ENCODE data around the gene S100A8.

The S100A8 gene

DNA sequence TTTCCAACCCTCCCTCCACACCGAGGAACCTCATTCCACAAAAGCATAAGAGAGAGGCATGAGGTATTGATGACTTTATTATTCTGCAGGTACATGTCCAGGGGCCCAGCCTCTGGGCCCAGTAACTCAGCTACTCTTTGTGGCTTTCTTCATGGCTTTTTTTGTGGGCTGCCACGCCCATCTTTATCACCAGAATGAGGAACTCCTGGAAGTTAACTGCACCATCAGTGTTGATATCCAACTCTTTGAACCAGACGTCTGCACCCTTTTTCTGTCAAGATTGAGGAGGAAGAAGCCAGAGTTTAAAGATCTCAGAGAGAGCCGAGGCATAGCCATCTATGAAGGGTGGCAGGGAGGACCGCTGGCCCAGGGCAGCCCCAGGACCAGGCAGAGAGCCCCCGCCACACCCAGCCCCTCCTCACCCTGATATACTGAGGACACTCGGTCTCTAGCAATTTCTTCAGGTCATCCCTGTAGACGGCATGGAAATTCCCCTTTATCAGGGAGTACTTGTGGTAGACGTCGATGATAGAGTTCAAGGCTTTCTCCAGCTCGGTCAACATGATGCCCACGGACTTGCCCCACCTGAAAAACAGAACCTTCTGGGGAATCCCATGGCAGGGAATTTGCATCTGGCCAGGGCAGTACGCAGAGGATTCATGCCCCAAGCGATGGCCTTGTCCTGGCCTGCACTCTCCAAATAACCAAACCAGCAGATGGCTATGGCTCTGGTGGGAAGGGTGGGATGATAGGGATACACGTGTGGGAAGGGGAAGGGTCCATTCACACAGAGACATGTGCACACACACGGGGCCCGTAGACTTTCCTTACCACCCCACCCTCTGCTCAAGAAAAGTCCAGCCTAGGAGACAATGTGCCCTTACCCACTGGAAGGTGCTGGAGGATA is 647 bp downstream of the S100A8 start:
- no peak for DNase-seq

DNA sequence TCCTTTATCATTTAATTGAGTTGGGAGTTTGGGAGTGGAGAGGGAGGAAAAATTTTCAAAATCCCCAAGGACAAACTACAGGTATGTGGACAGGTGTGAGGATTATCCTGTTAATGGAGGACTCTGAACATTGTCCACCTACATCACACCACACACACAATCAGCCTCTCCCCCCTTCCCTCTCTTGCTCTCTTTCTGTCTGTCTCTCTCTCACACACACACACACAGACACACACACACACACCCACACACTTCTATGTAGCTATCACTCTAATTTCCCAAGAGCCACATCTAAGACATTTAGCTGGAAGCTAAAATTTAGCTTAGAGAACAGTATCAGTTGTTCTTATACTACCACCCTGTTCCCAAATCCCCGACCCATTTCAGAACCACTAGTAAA is 1.5 kb downstream of the S100A8 start:
- DNase-seq, result no peak

DNA sequence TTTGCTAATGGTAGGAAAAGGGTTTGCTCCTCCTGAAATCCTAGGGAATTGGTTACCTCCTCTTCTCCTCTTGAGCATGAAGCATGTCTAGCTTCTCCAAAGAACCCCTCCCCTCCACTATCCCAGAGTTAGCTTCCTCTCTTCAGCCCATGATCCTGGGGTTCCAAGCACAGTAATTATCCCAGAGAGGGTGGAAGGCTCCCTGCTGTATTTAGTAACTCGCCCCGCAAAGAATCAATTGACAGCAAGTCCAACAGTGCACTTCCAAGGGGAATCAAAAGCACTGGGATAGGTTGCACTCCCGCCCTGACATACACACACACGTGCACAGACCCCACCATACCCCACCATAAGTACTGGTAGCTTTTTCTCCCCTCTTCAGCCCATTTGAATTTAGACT is 3.1 kb downstream of the S100A8 start:
- DNase-seq, result no peak

DNA sequence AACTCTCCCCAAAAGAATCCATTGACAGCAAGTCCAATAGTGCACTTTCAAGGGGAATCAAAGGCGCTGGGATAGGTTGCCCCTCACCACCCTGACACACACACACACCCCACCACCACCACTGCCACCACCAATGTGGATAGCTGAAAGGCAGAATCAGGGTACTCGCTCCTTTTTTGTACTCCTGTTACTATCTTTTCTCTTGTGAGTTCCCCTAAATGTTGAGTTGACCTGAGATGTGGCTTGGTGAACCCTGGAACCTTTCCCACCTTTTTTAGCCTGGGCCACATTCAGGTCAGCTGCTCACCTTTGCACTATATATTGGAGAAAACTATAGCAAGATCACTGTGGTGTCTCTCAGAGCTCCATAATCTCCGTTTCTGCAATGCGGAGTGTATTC is 3.9 kb downstream of the S100A8 start:
- no peak for DNase-seq

DNA sequence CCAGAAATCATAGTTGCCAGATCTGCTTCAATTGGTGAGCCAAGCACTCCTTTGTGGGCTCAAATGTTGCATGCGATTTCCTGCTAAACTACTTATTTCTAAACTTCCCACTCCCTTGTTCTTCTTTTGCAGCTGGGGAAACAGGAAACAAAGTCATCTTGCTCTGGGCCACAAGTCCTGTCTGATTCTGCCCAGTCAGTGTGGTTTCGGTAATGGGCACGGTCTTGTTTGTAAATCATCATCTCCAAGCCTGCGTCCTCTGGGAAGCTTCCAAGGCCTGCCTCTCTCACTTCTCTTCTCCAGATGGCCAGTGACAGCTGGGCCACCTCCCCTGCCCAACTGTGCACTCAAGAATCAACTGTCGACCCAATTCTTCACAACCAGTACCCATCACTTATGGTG is 4.4 kb downstream of the S100A8 start:
- no peak for DNase-seq

DNA sequence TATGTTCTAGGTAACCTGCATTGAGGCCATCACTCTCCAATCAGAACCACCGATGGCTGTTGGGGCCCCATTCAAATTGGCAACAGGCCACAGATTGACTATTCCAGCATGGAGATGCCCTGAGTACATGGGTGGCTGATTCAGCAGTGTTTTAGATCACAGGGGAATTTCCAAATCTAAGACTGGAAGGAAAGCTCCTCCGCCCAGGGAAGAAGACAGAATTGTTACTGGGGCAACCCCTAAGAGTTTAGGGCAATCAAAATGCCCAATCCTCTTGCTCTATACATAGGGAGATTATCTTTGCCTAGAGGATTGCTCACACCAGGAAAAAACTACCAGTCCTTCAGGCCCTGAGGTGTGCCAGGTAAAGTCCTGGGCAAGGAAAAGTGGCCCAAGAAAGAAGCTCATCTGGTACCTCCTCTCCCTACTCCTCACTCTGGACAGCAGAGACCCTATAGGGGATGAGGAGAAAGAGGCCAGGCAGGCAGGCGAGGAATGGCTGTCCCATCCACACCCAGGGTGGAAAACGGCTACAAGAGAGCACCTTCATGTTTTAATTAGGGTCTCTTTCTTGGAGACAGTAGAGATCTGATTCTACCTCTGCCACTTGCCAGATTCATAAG is 5.8 kb downstream of the S100A8 start:
- DNase-seq, result no peak

DNA sequence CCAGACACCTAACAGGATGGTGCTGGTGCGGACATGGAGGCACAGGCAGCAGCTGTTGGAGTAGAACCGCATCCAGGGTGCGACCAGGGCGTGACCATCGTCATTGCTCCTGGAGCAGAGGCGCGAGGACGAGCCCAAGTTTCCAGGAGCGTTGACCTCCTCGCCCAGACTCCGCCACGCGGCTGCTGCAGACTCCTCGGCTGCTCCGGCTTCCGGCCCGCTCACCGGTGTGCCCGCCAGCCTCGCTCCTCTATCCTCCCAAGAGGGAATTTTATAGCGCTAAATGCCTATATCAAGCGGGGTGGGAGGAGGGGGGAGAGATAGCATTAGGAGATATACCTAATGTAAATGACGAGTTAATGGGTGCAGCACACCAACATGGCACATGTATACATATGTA is 10.2 kb downstream of the S100A8 start:
- DNase-seq, result no peak

DNA sequence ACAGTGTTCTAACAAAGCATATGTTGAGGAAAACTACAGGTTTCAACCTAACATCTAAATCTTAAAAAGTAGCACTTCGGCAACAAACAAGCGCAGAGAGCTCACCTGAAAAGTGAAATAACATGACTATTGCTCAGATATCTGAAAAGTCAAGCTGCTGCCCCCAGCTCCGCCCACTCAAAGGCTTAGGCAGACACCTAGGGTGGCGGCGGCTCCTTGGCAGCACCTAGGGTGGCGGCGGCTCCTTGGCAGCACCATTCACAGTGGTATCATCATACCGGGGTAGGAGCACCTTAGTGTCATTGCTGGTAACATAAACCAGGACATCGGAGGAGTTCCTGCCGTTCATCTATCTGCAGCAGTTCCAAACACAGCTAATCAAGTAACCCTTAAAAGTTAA is 11.3 kb downstream of the S100A8 start:
- no peak for DNase-seq

DNA sequence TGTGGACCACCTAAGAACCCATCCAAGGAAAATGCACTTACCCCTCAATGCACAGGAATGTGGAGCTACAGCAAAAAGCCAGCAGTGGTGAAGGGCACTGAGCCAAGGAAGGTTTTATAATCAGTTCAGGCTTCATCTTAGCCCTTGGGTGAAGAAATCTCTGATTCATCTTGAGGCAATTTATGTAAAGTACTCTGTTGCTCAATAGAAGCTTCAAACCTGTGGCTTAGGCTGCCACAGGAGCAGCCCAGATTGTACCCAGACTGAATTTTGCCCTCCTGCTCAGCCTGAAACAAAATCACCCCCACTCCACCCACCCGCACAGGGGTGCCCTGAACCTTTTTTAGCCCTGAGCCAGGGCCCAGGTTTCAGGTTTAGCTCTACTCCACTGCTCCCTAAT is 15.4 kb downstream of the S100A8 start, which contains the start of gene S100A12:
Gene S100A12, minus strand, starts transcription at position 111 of the 400 bp plus-strand sequence. CDS start 1,029 bp downstream, outside the sequence.
- DNase-seq, result no peak

DNA sequence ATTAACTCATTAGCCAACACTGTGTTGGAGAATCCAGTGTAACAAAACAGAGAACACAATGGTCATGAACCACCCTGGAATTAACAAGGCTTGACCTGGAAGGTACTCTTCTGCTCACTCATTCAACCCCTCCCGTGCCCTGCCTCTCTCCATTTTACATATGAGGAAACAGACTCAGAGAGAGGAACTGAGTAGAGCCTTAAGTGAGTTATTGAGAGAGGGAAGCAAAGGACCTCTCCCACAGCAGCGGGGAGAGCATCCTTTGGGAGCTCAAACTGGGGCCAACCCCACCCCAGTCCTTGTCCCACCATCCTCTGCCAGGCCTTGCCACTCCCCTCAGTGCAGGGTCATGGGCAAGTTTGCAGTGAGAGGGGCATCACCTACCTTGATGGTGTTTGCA is 16.8 kb downstream of the S100A8 start:
- no peak for DNase-seq

DNA sequence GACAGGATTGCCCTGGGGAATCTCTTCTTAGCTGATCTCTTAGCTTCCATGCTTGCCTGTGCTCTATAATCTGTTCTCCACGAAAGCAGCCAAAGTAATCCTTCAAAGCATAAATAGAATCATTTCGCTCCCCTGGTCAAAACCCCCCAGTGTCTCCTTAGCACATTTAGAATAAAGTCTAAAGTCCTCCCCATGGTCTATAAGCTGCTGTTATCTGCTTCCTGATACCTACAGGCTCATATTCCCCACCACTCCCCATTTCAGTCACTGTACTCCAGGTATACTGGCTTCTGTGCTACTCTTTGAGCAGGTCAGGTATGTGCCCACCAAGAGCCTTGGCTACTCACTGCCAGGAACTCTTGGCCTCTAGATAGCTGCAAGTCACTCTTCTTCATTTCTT is 18.3 kb downstream of the S100A8 start:
- DNase-seq, result no peak

DNA sequence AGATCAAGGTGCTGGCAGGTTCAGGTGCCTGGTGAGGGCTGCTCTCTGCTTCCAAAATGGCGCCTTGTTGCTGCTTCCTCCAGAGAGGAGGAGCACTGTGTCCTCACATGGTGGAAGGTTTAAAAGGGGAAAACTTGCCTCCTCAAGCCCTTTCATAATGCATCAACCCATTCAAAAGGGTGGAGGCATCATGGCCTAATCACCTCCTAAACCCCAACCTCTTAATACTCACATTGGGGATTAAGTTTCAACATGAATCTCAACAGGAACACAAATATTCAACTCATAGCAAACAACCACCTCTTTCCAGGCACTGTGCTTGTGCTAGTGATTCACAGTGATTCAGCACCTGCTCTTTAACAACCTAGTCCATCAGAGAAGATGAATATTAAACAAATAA is 19.6 kb downstream of the S100A8 start:
- no peak for DNase-seq

DNA sequence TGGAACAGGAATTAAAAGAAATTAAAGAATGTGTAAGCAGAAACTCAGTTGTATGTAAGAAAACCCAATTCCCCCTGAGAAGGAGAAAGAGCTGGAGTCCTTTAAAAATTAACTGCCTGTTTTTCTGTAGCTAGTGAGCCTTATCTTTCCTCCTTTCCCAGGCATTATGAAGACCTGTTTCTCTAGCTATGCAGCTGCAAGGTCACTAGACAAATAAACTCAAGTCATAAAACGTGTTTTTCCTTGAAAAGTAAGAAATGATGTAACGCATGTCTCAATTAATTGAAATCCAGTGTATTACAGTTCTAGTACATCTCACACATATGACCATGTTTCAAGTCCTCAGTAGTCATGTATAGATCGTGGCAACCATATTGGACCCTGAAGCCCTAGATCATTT is 20.7 kb downstream of the S100A8 start:
- DNase-seq, result no peak

DNA sequence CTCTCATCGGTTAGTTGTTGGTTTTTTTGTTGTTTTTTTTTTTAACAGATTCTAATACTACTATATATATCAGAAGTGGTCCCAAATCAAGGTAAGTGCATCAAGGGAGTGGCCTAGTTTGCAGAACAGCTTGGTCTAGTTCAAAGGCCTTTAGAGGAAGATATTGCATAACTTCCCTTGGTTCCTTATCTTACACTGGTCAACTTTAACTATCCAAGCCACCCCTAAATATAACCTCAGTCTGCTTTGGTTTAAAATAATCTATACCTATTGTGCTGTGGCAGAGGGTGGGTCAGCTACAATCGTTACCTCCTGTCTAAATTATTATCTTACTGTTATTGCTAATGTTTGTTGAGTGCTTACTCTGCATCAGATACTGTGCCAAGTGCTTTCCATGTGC is 22.4 kb downstream of the S100A8 start:
- DNase-seq, result no peak

DNA sequence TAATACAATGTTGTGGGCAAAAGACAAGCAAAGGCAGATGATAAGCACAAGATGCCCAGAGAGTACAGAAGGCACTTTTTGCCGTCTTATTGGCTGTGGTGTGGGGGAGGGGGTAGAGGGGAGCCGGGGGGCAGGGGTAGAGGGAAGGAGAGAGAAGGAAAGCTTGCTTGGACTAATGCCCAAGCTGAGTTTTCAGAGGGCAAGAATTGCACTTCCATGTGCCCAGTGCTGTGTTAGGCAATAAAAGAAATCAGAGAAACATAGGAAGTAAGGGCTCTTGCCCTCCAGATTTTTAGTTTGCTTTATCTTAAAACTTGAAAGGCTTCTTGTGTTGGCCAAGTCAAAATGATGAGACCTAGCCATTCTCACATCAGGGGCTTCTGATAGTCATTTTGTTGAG is 23.8 kb downstream of the S100A8 start:
- DNase-seq, result no peak

DNA sequence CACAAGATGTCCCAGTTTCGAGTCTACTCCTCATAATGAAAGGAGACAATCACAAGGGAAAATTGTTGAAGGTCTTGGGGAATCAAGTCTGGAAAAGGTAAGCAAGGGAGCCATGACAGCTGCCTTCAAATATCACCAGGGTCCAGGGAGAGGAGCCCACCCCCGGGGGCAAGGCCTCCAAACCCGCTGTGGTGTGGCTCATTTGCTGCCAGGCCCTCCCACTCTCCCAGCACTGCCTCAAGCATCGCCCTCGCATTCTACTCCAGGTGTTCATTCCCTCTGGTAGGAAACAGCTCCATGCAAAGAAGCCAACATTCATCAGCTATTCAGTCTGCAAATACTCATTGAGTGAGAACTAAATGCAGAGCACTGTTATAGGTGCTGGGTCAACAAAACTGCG is 24.6 kb downstream of the S100A8 start:
- no peak for DNase-seq

DNA sequence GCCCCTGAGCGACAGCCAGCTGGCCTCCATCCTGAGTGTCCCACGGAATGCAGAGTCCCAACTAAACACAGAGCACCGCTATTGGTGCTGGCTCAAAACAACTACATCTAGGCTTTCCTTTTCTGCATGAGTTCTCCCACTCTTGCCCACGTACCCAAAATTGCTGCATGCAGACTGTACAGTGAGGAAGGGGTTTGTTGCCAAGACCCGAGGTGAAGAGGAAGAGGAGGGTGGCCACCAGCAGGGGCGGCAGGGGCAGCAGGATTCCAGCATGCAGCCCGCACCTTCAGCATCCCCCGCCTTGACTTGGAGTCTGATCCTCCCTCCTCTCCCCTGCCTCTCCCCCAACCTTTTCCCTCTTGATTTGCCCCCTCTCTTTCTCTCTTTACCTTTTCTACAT is 25.2 kb downstream of the S100A8 start:
- no peak for DNase-seq

DNA sequence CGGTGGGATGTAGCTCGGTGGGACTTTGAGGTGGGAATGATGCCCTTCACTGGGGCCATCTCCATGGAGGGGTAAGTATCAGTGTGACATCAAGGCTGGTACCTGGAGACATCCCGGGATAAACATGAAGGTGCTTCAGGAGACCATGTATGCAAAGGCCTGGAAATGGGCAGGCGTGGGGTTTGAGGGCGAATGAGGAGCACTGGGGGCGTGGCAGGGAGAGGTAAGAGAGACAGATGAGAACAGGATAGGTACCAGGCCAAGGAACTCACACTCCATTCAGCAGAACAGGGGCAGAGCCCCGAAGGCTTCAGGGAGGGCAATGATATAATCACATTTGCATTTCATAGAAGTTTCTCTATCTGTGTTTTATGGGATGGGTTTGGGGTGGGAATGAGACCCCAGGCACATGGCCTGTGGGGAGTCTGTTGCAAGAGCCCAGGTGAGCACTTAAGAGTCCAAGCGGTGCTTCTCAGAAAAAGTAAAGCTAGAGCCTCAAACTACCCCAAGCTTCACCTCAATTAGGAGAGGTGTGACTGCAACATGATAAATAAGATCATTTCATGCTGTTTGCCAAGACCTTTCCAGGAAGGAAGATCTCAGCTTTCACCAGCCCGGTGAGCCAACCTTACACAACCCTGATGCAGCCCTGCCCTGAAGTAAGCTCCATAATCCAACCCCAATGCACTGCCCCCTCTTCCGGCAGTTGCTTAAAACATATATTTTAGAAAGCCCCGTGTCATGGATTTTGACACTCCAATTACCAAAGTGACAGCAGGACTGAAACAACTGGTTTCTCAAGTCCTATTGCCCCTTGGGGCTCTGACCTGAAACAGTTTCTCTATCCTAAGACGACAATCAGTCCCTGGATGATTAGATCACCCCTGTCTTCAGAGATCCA is 25.9 kb downstream of the S100A8 start:
- DNase-seq, result no peak

DNA sequence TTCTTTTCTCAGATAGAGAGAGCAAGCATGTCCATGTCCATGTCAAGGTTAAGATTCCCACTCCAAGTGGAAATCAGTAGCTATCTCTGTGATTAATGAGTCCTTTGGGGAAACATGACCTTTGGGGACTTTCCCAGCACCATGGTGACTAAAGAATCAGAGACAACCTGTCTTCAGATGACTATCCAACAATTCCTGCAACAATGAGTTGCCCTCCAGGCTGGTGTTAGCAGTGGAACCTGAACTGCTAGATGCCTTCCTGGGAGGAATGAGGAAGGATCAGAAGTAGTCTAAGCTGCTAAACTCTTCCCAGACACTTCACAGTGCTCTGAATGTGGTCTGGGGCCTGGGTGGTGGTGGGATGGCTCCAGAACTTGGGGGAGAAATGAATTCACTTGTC is 26.7 kb downstream of the S100A8 start:
- DNase-seq, result no peak

DNA sequence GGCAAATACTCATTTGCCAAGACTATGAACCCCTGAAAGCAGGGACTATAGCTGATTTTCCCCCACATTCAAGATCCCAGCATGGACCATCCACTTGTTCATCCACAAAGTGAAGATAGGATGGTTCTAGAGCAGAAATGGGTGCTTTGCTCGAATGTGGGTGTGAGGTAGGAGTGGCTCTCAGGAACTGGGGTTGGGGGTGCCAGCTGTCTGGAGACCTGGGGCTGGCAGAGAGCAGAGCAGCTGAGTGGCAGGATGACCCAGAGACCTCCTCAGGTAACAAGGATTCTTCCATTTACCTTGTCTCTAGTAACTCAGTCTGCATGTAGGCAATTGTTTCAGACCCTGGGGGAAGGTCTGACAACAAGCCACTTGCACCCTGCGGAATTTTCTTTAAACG is 27.2 kb downstream of the S100A8 start:
- no peak for DNase-seq

DNA sequence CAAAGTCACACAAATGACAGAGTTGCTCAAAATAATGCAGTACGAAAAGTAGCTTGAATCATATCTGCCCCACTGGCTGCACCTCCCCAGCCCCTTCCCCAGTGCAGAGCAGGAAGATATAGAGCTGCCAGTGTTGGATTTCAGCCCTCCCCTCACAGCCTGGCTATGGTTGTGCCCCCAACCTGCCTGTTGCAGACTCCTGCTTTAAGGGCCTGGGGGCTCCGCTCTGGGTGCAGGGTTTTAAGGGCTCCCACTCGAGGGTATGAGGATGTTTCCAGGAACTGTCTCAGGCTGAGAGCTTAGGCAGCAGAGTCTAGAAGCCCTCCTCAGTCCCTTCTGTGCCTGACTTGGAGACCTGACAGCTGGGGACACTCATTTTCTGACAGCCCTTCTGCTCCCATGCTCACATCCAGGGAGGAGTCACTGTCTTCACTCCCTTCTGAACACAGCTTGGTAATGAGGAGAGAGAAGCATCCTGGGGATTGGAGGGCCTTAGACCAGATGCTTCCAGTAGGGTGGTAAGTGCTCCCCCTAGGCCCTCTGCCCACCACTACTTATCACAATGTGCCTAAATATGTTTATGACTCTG is 28.6 kb downstream of the S100A8 start:
- no peak for DNase-seq

DNA sequence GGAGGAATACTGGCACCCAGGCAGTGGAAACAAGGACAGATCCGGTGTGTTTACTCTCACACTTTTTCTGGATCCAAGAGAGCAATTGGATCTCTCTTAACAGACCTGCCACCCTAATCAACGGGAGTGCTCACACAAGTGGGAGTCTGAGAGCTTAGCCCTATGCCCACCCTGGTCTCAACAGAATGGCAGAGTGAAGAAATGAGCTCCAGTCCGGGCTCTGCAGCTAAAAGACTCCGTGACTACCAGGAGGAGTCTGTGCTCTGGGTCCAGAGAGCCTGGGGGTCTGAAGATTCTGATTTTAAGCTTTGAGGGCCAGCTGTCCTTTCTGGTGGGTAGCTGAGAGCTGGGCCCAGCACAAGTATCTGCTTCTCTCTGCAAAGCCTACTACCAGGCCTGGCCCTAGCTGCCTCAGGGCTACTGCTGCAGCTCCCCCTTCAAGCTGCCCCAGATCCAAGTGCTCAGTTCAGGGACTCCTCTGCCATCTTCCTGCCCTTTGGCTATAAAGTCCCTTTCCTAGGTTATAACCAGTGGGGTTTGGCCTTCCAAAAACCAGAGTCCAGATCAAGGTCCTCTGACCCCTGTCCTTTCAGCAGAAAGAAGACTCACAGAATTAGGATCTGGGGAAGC is 29.3 kb downstream of the S100A8 start:
- no peak for DNase-seq
